ENCODE data around the gene HEPH. TPM values are rescaled to one million over a fixed set of nuclear protein-coding genes. Genes with fewer than 3 reads are reported as not detected.

HEPH gene
- total RNA-seq, 4 donors from 2014 or later: 0.29 to 1.2 (median 0.80) TPM; not detected in 1

- H3K9me3 ChIP-seq: peaks cover 0 to 5% (median 0%) of the 10 kb centered on the region in 3 donors
- intact Hi-C loops (cut with DNase I; ENCODE audit: low total_unique reads) (no loop called here), in situ Hi-C loops (cut with MboI; ENCODE audit: low sequenced_read_pairs in 4 of 4) (no loop called here)
- H3K4me1 ChIP-seq: no peaks in the 10 kb centered on the region
- TF ChIP-seq POLR2A (IDR thresholded peaks at IDR 0.05): no peak
- TF ChIP-seq, protein P1, sequence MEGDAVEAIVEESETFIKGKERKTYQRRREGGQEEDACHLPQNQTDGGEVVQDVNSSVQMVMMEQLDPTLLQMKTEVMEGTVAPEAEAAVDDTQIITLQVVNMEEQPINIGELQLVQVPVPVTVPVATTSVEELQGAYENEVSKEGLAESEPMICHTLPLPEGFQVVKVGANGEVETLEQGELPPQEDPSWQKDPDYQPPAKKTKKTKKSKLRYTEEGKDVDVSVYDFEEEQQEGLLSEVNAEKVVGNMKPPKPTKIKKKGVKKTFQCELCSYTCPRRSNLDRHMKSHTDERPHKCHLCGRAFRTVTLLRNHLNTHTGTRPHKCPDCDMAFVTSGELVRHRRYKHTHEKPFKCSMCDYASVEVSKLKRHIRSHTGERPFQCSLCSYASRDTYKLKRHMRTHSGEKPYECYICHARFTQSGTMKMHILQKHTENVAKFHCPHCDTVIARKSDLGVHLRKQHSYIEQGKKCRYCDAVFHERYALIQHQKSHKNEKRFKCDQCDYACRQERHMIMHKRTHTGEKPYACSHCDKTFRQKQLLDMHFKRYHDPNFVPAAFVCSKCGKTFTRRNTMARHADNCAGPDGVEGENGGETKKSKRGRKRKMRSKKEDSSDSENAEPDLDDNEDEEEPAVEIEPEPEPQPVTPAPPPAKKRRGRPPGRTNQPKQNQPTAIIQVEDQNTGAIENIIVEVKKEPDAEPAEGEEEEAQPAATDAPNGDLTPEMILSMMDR (IDR thresholded peaks at IDR 0.05 in 4 of 5, conservative IDR thresholded peaks at IDR 0.05 in 1 of 5): no peak
- no peak for DNase-seq
- H3K27ac ChIP-seq: no peak overlapping the region
- ATAC-seq: no peak
- peaks cover 0 to 3% (median 0%) of the 10 kb centered on the region in 3 donors for H3K27me3 ChIP-seq
- H3K4me3 ChIP-seq: no peak overlapping the region
- no peaks in the 10 kb centered on the region for H3K36me3 ChIP-seq
These were observed 21.7 kb upstream of the HEPH start for GRCh38 chrX:66142351-66142750.

DNA sequence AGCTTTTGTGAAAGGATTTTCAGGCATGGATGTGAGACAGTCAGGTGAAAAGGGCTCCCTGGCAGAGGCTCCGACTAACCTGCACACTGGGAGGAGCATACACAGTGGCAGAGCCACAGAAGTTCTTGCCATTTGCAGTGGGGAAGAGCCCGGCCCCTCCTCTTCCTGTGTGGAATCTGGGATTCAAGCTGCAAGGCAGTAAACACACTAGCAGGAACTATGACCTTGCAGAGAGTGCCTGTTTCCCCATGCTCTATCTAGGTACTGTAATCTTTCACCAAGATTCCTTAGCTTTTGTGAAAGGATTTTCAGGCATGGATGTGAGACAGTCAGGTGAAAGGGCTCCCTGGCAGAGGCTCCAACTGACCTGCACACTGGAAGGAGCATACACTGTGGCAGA lies 19.8 kb upstream of the HEPH start:
- Histone ChIP-seq H3K4me3 (no peak overlapping the region), H3K4me1 (no peaks in the 10 kb centered on the region), H3K27ac (no peak overlapping the region), H3K36me3 (no peaks in the 10 kb centered on the region), H3K9me3 (peaks cover 0 to 5% (median 0%) of the 10 kb centered on the region in 3 donors), H3K27me3 (peaks cover 0 to 3% (median 0%) of the 10 kb centered on the region in 3 donors)
- DNase-seq (no peak), ATAC-seq (no peak)
- no peak for TF ChIP-seq POLR2A (IDR thresholded peaks at IDR 0.05)
- TF ChIP-seq, protein P1 (IDR thresholded peaks at IDR 0.05 in 4 of 5, conservative IDR thresholded peaks at IDR 0.05 in 1 of 5): no peak
- intact Hi-C loops (cut with DNase I; ENCODE audit: low total_unique reads): no loop called here
- in situ Hi-C loops (cut with MboI; ENCODE audit: low sequenced_read_pairs in 4 of 4): no loop called here

GRCh38 chrX:66149519-66149918 lies 14.5 kb upstream of the HEPH start:
- H3K9me3 ChIP-seq: no peaks in the 10 kb centered on the region
- TF ChIP-seq, protein P1 (IDR thresholded peaks at IDR 0.05 in 4 of 5, conservative IDR thresholded peaks at IDR 0.05 in 1 of 5): no peak
- no peak for TF ChIP-seq POLR2A (IDR thresholded peaks at IDR 0.05)
- H3K4me1 ChIP-seq: no peaks in the 10 kb centered on the region
- H3K36me3 ChIP-seq: no peaks in the 10 kb centered on the region
- intact Hi-C loops (cut with DNase I; ENCODE audit: low total_unique reads): no loop called here
- in situ Hi-C loops (cut with MboI; ENCODE audit: low sequenced_read_pairs in 4 of 4): no loop called here
- no peak overlapping the region for H3K27ac ChIP-seq
- no peaks in the 10 kb centered on the region for H3K27me3 ChIP-seq
- DNase-seq (no peak), ATAC-seq (no peak)
- no peak overlapping the region for H3K4me3 ChIP-seq

GRCh38 chrX:66150163-66150562 lies 13.9 kb upstream of the HEPH start:
- in situ Hi-C loops (cut with MboI; ENCODE audit: low sequenced_read_pairs in 4 of 4) (loop anchor here in 1 of 4 donors (25.0 kb wide), 1 partner anchor 88 kb away; no protein-coding TSS in a partner anchor), intact Hi-C loops (cut with DNase I; ENCODE audit: low total_unique reads) (no loop called here)
- Histone ChIP-seq H3K4me1 (no peaks in the 10 kb centered on the region), H3K27me3 (no peaks in the 10 kb centered on the region), H3K27ac (no peak overlapping the region), H3K4me3 (no peak overlapping the region), H3K36me3 (no peaks in the 10 kb centered on the region), H3K9me3 (no peaks in the 10 kb centered on the region)
- ATAC-seq (no peak), DNase-seq (no peak)
- TF ChIP-seq, protein P1 (IDR thresholded peaks at IDR 0.05 in 4 of 5, conservative IDR thresholded peaks at IDR 0.05 in 1 of 5): no peak
- TF ChIP-seq POLR2A (IDR thresholded peaks at IDR 0.05): no peak

DNA sequence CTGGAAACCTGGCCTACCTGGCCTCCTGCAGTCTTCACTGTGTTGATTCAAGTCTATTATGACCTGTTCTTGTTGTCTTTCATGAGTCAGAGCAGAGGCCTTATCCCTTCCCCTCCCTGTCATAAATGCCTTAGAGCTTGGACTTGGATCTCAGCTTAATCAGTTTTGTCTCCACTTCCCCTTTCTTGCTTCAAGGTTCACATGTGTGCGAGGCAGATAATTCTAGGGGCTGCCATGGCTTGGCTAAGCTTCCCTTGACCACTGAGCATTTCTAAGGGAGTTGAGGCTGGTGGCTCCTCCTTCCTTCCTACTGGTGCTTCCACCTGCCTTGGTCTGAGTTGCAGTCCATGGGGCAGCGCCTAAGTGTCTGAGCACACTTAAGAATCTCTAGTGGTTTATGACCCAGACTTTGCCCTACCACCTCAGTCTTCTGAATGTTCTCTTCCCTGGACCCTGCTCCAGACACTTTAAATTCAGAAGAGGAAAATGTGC lies 1.7 kb upstream of the HEPH start:
- in situ Hi-C loops (cut with MboI; ENCODE audit: low sequenced_read_pairs in 4 of 4): loop anchor here in 1 of 4 donors (25.0 kb wide), 1 partner anchor 100 kb away; no protein-coding TSS in a partner anchor
- Histone ChIP-seq H3K27ac (no peak overlapping the region), H3K9me3 (no peaks in the 10 kb centered on the region), H3K4me3 (no peak overlapping the region), H3K4me1 (no peaks in the 10 kb centered on the region), H3K36me3 (no peaks in the 10 kb centered on the region), H3K27me3 (no peaks in the 10 kb centered on the region)
- DNase-seq: no peak
- no peak for ATAC-seq
- TF ChIP-seq, protein P1 (IDR thresholded peaks at IDR 0.05 in 4 of 5, conservative IDR thresholded peaks at IDR 0.05 in 1 of 5): no peak
- TF ChIP-seq POLR2A (IDR thresholded peaks at IDR 0.05): no peak
- intact Hi-C loops (cut with DNase I; ENCODE audit: low total_unique reads): no loop called here
